ENCODE data around the gene ANKRD34C.

GRCh38 chr15:79283252-79284048, 928 bp downstream of the ANKRD34C start:
- TF ChIP-seq, protein P1, sequence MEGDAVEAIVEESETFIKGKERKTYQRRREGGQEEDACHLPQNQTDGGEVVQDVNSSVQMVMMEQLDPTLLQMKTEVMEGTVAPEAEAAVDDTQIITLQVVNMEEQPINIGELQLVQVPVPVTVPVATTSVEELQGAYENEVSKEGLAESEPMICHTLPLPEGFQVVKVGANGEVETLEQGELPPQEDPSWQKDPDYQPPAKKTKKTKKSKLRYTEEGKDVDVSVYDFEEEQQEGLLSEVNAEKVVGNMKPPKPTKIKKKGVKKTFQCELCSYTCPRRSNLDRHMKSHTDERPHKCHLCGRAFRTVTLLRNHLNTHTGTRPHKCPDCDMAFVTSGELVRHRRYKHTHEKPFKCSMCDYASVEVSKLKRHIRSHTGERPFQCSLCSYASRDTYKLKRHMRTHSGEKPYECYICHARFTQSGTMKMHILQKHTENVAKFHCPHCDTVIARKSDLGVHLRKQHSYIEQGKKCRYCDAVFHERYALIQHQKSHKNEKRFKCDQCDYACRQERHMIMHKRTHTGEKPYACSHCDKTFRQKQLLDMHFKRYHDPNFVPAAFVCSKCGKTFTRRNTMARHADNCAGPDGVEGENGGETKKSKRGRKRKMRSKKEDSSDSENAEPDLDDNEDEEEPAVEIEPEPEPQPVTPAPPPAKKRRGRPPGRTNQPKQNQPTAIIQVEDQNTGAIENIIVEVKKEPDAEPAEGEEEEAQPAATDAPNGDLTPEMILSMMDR (IDR thresholded peaks at IDR 0.05; ENCODE audit: insufficient read depth, low read length): no peak
- TF ChIP-seq GABPA (IDR thresholded peaks at IDR 0.05; ENCODE audit: low read depth) (no peak), POLR2AphosphoS5 (IDR thresholded peaks at IDR 0.05; ENCODE audit: low read depth) (no peak), SPI1 (IDR thresholded peaks at IDR 0.05; ENCODE audit: borderline replicate concordance, low read depth) (no peak)
- TF ChIP-seq, protein P2, sequence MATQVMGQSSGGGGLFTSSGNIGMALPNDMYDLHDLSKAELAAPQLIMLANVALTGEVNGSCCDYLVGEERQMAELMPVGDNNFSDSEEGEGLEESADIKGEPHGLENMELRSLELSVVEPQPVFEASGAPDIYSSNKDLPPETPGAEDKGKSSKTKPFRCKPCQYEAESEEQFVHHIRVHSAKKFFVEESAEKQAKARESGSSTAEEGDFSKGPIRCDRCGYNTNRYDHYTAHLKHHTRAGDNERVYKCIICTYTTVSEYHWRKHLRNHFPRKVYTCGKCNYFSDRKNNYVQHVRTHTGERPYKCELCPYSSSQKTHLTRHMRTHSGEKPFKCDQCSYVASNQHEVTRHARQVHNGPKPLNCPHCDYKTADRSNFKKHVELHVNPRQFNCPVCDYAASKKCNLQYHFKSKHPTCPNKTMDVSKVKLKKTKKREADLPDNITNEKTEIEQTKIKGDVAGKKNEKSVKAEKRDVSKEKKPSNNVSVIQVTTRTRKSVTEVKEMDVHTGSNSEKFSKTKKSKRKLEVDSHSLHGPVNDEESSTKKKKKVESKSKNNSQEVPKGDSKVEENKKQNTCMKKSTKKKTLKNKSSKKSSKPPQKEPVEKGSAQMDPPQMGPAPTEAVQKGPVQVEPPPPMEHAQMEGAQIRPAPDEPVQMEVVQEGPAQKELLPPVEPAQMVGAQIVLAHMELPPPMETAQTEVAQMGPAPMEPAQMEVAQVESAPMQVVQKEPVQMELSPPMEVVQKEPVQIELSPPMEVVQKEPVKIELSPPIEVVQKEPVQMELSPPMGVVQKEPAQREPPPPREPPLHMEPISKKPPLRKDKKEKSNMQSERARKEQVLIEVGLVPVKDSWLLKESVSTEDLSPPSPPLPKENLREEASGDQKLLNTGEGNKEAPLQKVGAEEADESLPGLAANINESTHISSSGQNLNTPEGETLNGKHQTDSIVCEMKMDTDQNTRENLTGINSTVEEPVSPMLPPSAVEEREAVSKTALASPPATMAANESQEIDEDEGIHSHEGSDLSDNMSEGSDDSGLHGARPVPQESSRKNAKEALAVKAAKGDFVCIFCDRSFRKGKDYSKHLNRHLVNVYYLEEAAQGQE (IDR thresholded peaks at IDR 0.05; ENCODE audit: insufficient replicate concordance, low read depth): peak; percentile 98
